Activated CD4-positive, CD25-positive, alpha-beta regulatory T cell treated with anti-CD3 and anti-CD28 coated beads, Interleukin-2, amount 50 U/mL, for 16 hours (primary cell): ENCODE measurements around the gene KCND3.

ENCODE experiments used
- DNase-seq: peaks from one replicate; pipeline ENCODE4 v3.0.0-alpha.2; 2020; ENCODE audit warnings: low read depth, low spot score

The KCND3 gene

GRCh38 chr1:111848852-111849545, 140.5 kb downstream of the KCND3 start:
- no peak for DNase-seq

DNA sequence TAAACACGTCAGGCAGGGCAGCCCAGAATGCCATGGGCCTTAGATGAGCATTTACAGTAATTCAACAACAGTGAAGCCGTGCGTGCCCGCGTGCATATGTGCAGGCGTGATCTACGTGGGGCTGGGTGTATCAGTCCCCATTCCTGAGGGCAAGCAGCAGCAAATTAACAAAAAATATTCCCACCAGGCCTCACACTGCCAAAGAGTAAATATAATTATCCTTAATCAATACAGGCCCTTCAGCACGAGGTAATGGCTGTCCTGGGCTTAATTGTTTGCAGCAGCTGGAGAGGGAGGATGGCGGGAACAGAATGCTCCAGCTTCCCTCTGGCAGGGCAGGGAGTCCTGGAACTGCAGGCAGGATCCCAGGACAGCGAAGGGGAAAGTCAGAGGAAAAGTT, 142.0 kb downstream of the KCND3 start:
- no peak for DNase-seq

DNA sequence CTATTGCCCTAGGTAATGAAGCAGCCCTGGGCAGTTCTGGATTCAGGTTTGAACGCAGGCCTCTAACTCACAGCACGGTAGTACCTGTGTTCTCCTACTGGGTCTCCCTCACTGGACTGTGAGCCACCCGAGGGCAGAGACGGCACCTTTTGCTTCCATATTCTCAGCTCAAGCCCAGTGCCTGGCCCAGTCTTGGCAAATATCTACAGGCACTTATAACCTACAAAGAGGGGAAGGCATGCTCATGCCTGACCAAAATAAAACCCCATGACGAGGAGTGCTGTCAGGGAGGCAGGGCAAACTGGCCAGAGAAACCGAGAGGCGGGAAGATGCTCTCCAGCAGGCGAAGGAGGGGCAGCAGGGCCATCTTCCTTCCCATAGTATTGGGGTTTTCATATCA, 142.6 kb downstream of the KCND3 start:
- DNase-seq, result no peak

- DNase-seq, result no peak
Measured at GRCh38 chr1:111843177-111843576, 146.3 kb downstream of the KCND3 start.

DNA sequence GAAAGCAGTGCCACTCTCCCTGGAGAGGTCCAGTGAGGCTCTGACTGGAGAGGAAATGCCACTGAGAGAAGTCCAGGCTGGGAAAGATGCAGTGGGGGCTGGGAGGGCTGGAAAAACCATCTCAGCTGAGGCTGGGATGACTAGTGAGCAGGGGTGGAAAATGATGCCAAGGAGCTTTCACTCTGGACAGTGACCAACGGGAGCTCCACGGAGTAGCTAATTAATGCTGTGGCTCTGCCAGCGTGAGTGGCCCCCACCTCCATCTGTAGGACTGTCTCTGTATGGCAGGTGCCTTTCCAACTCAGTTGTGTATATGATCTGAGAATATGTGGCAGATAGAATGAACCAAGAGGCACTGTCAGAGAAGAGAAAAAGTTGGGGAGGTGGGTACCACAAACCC, 147.1 kb downstream of the KCND3 start:
- no peak for DNase-seq

DNA sequence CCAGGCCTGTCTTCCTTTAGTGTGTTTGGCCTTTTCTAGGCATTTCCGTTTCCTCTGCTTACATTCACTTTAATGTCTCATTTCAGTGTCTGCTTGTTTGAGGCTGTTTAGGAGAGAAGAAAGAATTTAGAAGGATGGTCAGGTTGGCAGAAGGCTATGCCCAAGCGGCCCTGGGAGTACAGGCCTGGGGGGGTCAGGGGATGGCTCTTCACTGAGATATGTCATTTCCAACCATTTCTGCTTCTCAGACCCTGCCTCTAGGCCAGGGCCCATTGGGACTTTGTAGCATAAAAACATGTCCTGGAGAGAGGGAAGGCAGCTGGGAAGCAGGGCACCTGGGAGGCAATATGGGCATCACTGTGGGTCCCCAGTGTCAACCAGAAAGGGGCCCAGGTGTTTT, 147.7 kb downstream of the KCND3 start:
- DNase-seq, result no peak

DNA sequence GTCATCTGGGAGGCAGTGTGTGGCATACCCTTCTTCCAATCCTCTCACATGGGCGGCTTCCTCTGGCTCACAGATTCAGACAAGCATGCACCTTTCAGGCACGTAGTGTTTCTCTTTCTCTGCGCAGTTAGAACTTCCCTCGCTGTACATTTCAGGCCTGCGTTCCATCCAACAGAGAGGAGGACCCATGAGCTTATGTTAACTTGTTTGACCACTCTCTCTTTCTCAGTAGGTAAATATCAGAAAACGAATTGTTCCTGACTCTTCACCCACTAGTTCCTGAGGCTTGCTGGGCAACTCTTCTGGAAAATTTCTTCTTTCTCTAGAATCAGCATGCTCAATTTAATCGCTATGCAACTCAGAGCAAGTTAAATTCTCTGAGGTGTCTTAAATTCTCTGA, 148.3 kb downstream of the KCND3 start:
- no peak for DNase-seq

DNA sequence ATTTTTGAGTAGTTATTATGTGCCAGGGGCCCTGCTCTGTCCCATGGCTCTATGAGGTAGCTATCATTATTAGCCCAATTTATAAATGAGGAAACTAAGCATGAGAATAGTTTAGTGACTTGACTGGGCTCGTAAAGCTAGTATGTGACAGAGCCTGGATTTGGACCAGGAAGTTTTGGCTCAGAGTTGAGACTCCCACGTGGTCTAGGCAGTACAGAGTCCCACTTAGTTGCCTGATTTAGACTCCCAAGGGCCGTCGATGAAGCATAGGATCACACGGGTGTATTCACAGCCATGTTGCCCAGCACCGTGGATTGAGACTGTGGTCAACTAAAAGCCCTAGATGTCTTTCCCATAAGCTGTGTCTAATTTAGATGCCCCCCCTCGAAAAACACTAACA, 152.1 kb downstream of the KCND3 start:
- no peak for DNase-seq

GRCh38 chr1:111836111-111836510, 153.4 kb downstream of the KCND3 start:
- DNase-seq, result no peak

GRCh38 chr1:111835514-111835913, 154.0 kb downstream of the KCND3 start:
- DNase-seq, result no peak

DNA sequence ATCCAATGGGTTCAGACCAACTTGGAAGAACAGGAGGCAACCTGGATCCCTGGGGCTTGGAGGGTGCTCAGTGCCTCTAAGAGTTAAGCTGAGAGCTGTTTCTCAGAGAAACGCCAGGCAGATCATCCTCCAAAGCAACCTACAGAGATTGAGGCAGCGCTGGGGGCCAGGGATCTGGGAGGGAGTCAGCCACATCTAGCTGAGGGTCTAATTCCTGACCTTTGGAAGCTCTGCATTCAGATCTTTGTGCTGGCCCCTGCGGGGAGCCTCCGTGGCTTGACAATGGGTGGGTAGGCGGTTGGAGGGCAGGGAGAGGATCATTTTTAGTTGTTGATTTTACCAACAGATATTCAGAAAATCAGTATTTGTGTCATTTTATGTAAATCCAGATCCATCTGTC, 154.5 kb downstream of the KCND3 start:
- no peak for DNase-seq

DNA sequence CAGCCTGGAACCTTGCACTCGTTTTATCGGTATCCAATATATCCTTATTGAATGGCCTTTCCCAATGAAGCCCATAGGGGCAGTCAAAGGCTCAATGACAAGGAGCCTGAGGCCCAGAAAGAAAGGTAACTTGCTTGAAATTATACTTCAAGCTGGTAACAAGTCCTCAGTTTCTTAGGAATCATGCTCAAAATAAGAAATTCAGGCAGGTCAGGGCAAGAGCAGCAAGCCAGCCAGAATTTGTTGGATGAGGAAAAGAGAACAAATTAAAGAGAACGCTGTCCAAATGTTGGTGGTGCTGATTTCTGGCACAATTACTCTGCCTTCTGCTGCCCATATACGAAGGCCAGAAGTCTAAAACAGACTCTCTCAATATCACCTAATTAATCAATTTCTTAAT, 156.1 kb downstream of the KCND3 start:
- no peak for DNase-seq

DNA sequence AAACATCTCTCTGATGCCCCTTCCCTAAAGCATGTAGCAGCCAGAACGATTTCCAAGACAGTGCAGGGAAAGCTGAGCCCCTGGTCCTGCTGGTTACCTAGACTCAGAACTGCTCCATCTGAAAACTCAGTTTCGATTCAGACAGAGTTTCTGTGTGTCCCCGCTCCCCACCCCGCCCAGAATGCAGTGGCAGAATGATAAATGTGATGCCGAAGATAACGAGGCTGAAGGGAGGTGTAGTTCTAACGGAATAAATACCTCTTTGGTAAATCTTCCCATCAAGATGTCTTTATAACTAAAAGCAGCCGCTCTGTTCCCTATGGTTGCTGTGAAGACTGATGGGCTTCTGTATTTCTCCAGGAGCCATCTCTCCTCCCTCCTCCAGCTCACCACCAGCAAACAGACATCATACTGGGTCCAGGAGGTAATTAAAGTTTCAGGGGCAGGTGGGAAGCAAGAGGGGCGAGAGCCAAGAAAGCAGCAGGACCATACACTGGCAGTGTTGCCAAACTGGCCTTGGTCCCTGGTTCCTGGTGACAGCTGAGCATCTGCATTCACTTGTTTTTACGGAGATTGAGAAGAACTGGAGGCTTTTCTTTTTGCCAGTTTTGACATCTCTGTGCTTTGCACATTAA, 156.8 kb downstream of the KCND3 start:
- no peak for DNase-seq

- DNase-seq, result no peak
Measured at GRCh38 chr1:111831153-111831552, 158.3 kb downstream of the KCND3 start.

GRCh38 chr1:111827946-111828345, 161.5 kb downstream of the KCND3 start:
- no peak for DNase-seq

DNA sequence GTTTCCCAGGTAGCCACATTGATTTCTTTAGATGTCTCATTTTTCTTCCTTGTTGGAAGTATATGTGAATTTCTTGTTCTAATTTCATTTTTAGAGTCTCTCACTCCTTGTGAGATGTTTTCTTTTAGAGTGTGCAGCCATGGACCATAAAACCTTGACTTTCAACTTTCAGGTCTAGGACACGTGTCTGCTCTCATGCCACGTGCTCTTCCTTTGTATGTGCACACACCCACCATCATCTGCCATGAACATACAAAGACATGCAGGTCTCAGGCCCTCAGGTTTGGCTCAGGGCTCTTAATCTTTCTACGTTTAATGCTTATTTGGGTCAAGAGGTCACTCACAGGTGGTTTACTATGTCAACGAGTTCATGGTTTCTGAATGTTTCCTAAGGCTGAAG, 163.2 kb downstream of the KCND3 start:
- DNase-seq, result no peak

DNA sequence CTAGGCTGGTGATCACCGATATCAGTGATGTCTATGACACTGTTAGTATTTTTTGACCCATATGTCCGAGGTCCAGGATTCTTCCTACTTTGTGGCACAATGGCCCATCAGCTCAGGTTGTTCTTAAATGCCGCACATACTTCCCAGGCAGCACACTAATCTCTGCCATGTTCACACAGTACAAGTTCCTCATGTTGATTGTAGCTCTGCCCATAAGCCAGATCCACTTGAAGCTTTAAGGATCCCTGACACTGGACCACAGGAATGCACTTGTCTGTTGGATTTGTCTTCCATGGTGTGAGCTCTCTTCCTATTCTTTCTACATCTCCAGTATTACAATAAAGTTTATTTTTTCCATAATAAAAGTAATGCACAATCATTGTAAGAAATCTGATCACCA, 164.3 kb downstream of the KCND3 start:
- DNase-seq, result no peak

- DNase-seq, result no peak
Measured at GRCh38 chr1:111822138-111822537, 167.3 kb downstream of the KCND3 start.

- DNase-seq, result no peak
Measured at GRCh38 chr1:111821121-111821745, 168.2 kb downstream of the KCND3 start.

DNA sequence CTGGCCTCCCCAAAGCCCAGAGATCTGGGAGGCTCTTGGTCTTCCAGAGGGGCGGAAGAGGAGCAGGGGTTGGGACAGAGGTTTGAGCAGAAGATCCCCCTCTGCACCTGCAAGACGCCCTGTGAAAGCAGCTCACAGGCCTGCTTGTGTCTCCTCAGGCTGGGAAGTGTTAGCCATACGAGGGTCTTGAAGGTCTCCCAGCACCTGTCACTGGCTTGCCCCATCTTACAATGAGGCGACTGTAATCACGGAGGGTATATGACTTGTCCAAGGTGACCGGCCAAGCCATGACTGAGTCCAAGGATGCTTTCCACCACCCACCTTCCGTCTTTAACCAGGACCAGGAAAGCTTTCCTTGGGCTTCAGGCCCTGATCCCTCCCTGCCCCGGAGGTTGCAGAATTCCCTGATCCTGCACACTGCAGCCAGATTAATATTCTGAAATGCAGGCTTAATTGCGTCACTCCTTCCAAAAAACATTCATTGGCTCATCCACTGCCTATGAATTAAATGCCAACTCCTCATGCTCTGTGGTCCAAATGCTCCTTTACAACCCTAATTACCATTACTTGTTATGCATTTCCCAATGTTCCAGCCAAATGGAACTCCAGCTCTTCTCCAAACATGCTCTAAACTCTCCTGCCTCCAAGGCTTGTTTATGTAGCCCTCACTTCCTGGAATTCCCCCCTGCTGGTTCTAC, 169.8 kb downstream of the KCND3 start:
- no peak for DNase-seq

GRCh38 chr1:111818546-111818945, 170.9 kb downstream of the KCND3 start:
- DNase-seq, result no peak

- no peak for DNase-seq
Measured at GRCh38 chr1:111818081-111818480, 171.4 kb downstream of the KCND3 start.

DNA sequence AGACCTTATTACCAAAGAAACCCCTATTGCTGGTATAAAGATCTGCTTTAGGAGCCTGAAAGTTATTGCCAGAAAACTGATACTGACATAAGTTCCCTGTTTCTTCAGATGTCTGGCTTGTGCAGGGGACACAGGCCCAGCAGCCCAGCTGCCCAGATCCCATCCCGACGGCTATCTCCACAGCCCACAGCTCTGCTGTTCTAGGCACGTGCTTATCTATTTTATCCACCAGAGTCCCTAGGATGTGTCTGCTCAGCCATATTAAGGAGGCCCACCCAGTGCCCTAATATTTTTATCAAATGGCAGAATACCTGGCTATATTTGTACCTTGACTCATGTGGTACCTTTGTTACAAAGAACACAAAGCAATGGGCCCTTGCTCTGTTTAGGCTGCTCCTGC, 174.8 kb downstream of the KCND3 start:
- no peak for DNase-seq
